ENCODE results near the gene HADH.

GRCh38 chr4:108056418-108056817 lies 66.7 kb downstream of the HADH start:
- TF ChIP-seq CTCF (IDR thresholded peaks at IDR 0.05) (no peak), POLR2A (IDR thresholded peaks at IDR 0.05) (no peak)

All from heart left ventricle (tissue), 13 donors.